ENCODE measurements around the gene AMOTL2.

Gene AMOTL2

GRCh38 chr3:134328846-134329245 is 45.4 kb downstream of the AMOTL2 start:
- H3K9me3 Mint-ChIP-seq (ENCODE audit: low read depth) = no peaks in the 10 kb centered on the region
- H3K27me3 Mint-ChIP-seq = no peaks in the 10 kb centered on the region
- no peaks in the 10 kb centered on the region for H3K4me1 Mint-ChIP-seq (ENCODE audit: low read depth)

GRCh38 chr3:134328147-134328591 is 46.1 kb downstream of the AMOTL2 start:
- no peaks in the 10 kb centered on the region for H3K36me3 Mint-ChIP-seq
- no peaks in the 10 kb centered on the region for H3K27me3 Mint-ChIP-seq
- no peaks in the 10 kb centered on the region for H3K9me3 Mint-ChIP-seq (ENCODE audit: low read depth)
- no peak overlapping the region for H3K27ac Mint-ChIP-seq
- H3K4me1 Mint-ChIP-seq (ENCODE audit: low read depth) = no peaks in the 10 kb centered on the region
- no peak overlapping the region for H3K4me3 Mint-ChIP-seq

More at GRCh38 chr3:134328846-134329245, 45.4 kb downstream of the AMOTL2 start:
- Mint-ChIP-seq H3K4me3 (no peak overlapping the region), H3K27ac (no peak overlapping the region), H3K36me3 (no peaks in the 10 kb centered on the region)

GRCh38 chr3:134327594-134327975 is 46.7 kb downstream of the AMOTL2 start:
- no peaks in the 10 kb centered on the region for H3K9me3 Mint-ChIP-seq (ENCODE audit: low read depth)
- no peaks in the 10 kb centered on the region for H3K4me1 Mint-ChIP-seq (ENCODE audit: low read depth)
- no peak overlapping the region for H3K27ac Mint-ChIP-seq
- no peaks in the 10 kb centered on the region for H3K36me3 Mint-ChIP-seq
- no peak overlapping the region for H3K4me3 Mint-ChIP-seq
- peaks cover 1% of the 10 kb centered on the region for H3K27me3 Mint-ChIP-seq

- Mint-ChIP-seq H3K9me3 (ENCODE audit: low read depth) (no peaks in the 10 kb centered on the region), H3K4me3 (no peak overlapping the region), H3K27me3 (peaks cover 1% of the 10 kb centered on the region), H3K4me1 (ENCODE audit: low read depth) (no peaks in the 10 kb centered on the region), H3K27ac (no peak overlapping the region), H3K36me3 (no peaks in the 10 kb centered on the region)
Measured at GRCh38 chr3:134326760-134327593, 47.3 kb downstream of the AMOTL2 start.

- peaks cover 1% of the 10 kb centered on the region for H3K27me3 Mint-ChIP-seq
- no peaks in the 10 kb centered on the region for H3K9me3 Mint-ChIP-seq (ENCODE audit: low read depth)
- H3K27ac Mint-ChIP-seq = no peak overlapping the region
- no peaks in the 10 kb centered on the region for H3K36me3 Mint-ChIP-seq
- H3K4me3 Mint-ChIP-seq = no peak overlapping the region
- no peaks in the 10 kb centered on the region for H3K4me1 Mint-ChIP-seq (ENCODE audit: low read depth)
Measured at GRCh38 chr3:134326126-134326525, 48.1 kb downstream of the AMOTL2 start.

- no peaks in the 10 kb centered on the region for H3K36me3 Mint-ChIP-seq
- no peaks in the 10 kb centered on the region for H3K9me3 Mint-ChIP-seq (ENCODE audit: low read depth)
- H3K27ac Mint-ChIP-seq = no peak overlapping the region
- no peak overlapping the region for H3K4me3 Mint-ChIP-seq
- H3K4me1 Mint-ChIP-seq (ENCODE audit: low read depth) = no peaks in the 10 kb centered on the region
- peaks cover 1% of the 10 kb centered on the region for H3K27me3 Mint-ChIP-seq
Measured at GRCh38 chr3:134325706-134326105, 48.5 kb downstream of the AMOTL2 start.

GRCh38 chr3:134325061-134325705 is 49.1 kb downstream of the AMOTL2 start:
- Mint-ChIP-seq H3K9me3 (ENCODE audit: low read depth) (no peaks in the 10 kb centered on the region), H3K4me3 (no peak overlapping the region), H3K4me1 (ENCODE audit: low read depth) (no peaks in the 10 kb centered on the region), H3K27ac (no peak overlapping the region), H3K27me3 (peaks cover 1% of the 10 kb centered on the region), H3K36me3 (no peaks in the 10 kb centered on the region)

- Mint-ChIP-seq H3K27ac (peak overlapping the region; percentile 41), H3K9me3 (ENCODE audit: low read depth) (no peaks in the 10 kb centered on the region), H3K4me3 (no peak overlapping the region), H3K36me3 (no peaks in the 10 kb centered on the region), H3K4me1 (ENCODE audit: low read depth) (no peaks in the 10 kb centered on the region), H3K27me3 (peaks cover 1% of the 10 kb centered on the region)
Measured at GRCh38 chr3:134323966-134324962, 50.0 kb downstream of the AMOTL2 start.

- no peak overlapping the region for H3K27ac Mint-ChIP-seq
- no peaks in the 10 kb centered on the region for H3K36me3 Mint-ChIP-seq
- no peak overlapping the region for H3K4me3 Mint-ChIP-seq
- no peaks in the 10 kb centered on the region for H3K4me1 Mint-ChIP-seq (ENCODE audit: low read depth)
- no peaks in the 10 kb centered on the region for H3K9me3 Mint-ChIP-seq (ENCODE audit: low read depth)
- peaks cover 1% of the 10 kb centered on the region for H3K27me3 Mint-ChIP-seq
Measured at GRCh38 chr3:134322286-134322685, 52.0 kb downstream of the AMOTL2 start.

- H3K27me3 Mint-ChIP-seq = peaks cover 4% of the 10 kb centered on the region
- H3K4me3 Mint-ChIP-seq = no peak overlapping the region
Measured at GRCh38 chr3:134320749-134321148, 53.5 kb downstream of the AMOTL2 start.

GRCh38 chr3:134319931-134320330 is 54.3 kb downstream of the AMOTL2 start:
- Mint-ChIP-seq H3K27me3 (peaks cover 4% of the 10 kb centered on the region), H3K9me3 (ENCODE audit: low read depth) (no peaks in the 10 kb centered on the region), H3K27ac (no peak overlapping the region), H3K36me3 (no peaks in the 10 kb centered on the region), H3K4me1 (ENCODE audit: low read depth) (no peaks in the 10 kb centered on the region), H3K4me3 (no peak overlapping the region)

More at GRCh38 chr3:134320749-134321148, 53.5 kb downstream of the AMOTL2 start:
- Mint-ChIP-seq H3K36me3 (no peaks in the 10 kb centered on the region), H3K27ac (no peak overlapping the region), H3K9me3 (ENCODE audit: low read depth) (no peaks in the 10 kb centered on the region), H3K4me1 (ENCODE audit: low read depth) (no peaks in the 10 kb centered on the region)

GRCh38 chr3:134318166-134318565 is 56.1 kb downstream of the AMOTL2 start:
- no peak overlapping the region for H3K4me3 Mint-ChIP-seq

GRCh38 chr3:134317106-134317947 is 56.9 kb downstream of the AMOTL2 start:
- Mint-ChIP-seq H3K9me3 (ENCODE audit: low read depth) (no peaks in the 10 kb centered on the region), H3K27me3 (peaks cover 13% of the 10 kb centered on the region), H3K4me1 (ENCODE audit: low read depth) (no peaks in the 10 kb centered on the region), H3K4me3 (no peak overlapping the region), H3K27ac (no peak overlapping the region), H3K36me3 (no peaks in the 10 kb centered on the region)

More at GRCh38 chr3:134318166-134318565, 56.1 kb downstream of the AMOTL2 start:
- Mint-ChIP-seq H3K27me3 (peaks cover 15% of the 10 kb centered on the region), H3K4me1 (ENCODE audit: low read depth) (no peaks in the 10 kb centered on the region), H3K27ac (no peak overlapping the region), H3K36me3 (no peaks in the 10 kb centered on the region), H3K9me3 (ENCODE audit: low read depth) (no peaks in the 10 kb centered on the region)
